ENCODE data around the gene SSB. TPM values are rescaled to one million over a fixed set of nuclear protein-coding genes. Genes with fewer than 3 reads are reported as not detected.

Gene SSB
- total and polyA plus RNA-seq, 9 of the 15 experiments (the other 6 are each of a cell fraction or from before 2014, with no cell fraction given) = 317 to 849 (median 515) TPM

- no peak for TF ChIP-seq ZNF668 (CRISPR knock-in tag; IDR thresholded peaks at IDR 0.05)
These were observed 7.9 kb downstream of the SSB start (continued) for GRCh38 chr2:169806586-169806985.

- Histone ChIP-seq H4K20me1 (replicated peaks; ENCODE audit: control insufficient read depth, insufficient read depth, low read length) (no peaks in the 10 kb centered on the region), H3K79me2 (ENCODE audit: control insufficient read depth, insufficient read depth, low read length) (peaks cover 14% of the 10 kb centered on the region), H3K9me1 (ENCODE audit: control insufficient read depth, insufficient read depth, low read length) (no peaks in the 10 kb centered on the region), H3K9me3 (replicated peaks; ENCODE audit: control insufficient read depth, insufficient read depth, low read depth, low read length) (no peaks in the 10 kb centered on the region), H3K4me1 (replicated peaks in 1 of 2; ENCODE audit: control insufficient read depth in 2 of 2, insufficient read depth in 2 of 2, low read length in 2 of 2) (no peaks in the 10 kb centered on the region), H3K4me3 (no peak overlapping the region), H3K9ac (ENCODE audit: insufficient read depth in 1 of 2, low read depth in 2 of 2, low read length in 2 of 2) (no peak overlapping the region), H3K27ac (ENCODE audit: extremely low read depth, low read depth, low read length) (no peak overlapping the region), H3K4me2 (ENCODE audit: insufficient read depth, low read length) (no peak overlapping the region), H2AFZ (ENCODE audit: low read depth, low read length) (no peak overlapping the region), H3K27me3 (ENCODE audit: control insufficient read depth in 2 of 2, insufficient read depth in 2 of 2, low read length in 2 of 2) (no peaks in the 10 kb centered on the region), H3K36me3 (ENCODE audit: control insufficient read depth, insufficient read depth, low read length) (peaks cover 94% of the 10 kb centered on the region)
- TF ChIP-seq HMBOX1 (IDR thresholded peaks at IDR 0.05) (no peak), MEF2A (IDR thresholded peaks at IDR 0.05; ENCODE audit: control insufficient read depth, low read depth, low read length) (no peak)
- ChIA-PET POLR2A (interaction anchor here (1.3 kb wide), 1 partner anchor 196 kb away, joined by 4 read pairs; no protein-coding TSS in a partner anchor), CTCF (ENCODE audit: low intra/inter-chr PET ratio) (no interaction called here)
- BruUV-seq (replicated peaks) = no TSS peak
- ATAC-seq = no peak
- intact Hi-C loops (cut with micrococcal nuclease) (no loop called here), in situ Hi-C loops (cut with MboI) (no loop called here)
- 89% methylated on average over 4 of the region's 4 CpGs for WGBS (ENCODE audit: insufficient coverage, low coverage, missing lambda C conversion rate)
- no peak for DNase-seq (ENCODE audit: extremely low read depth in 1 of 4, low spot score in 3 of 4)
- no peak for FAIRE-seq
These were observed 9.6 kb downstream of the SSB start for GRCh38 chr2:169808221-169808620.
